ENCODE results near the gene RHBDL1.
A peak's percentile ranks its signal among the peaks of the same experiment; 100 is the strongest.

The RHBDL1 gene

GRCh38 chr16:716200-716568 is 40.7 kb downstream of the RHBDL1 start:
- H3K4me2 ChIP-seq (ENCODE audit: insufficient read depth, low read length, poor library complexity, severe bottlenecking), result peak overlapping the region; percentile 99
- peaks cover 0 to 7% (median 0%) of the 10 kb centered on the region in 3 experiments for H3K27me3 ChIP-seq (ENCODE audit: control insufficient read depth in 3 of 3, insufficient read depth in 3 of 3, low read depth in 1 of 3, low read length in 3 of 3)
- H2BK120ac ChIP-seq (ENCODE audit: low read depth, low read length), result peak overlapping the region; percentile 100
- H2BK12ac ChIP-seq (ENCODE audit: low read length), result peak overlapping the region; percentile 100
- WGBS, 2 donors (ENCODE audit: extremely low coverage in 2 of 2, insufficient read length in 2 of 2, insufficient replicate concordance in 1 of 2), result no CpG with 5 or more reads among the region's 12 CpGs
- H2BK5ac ChIP-seq (ENCODE audit: low read length), result peak overlapping the region; percentile 100
- H4K91ac ChIP-seq (ENCODE audit: low read depth, low read length, poor library complexity), result no peak overlapping the region
- H2AK5ac ChIP-seq (ENCODE audit: low read depth, low read length), result peak overlapping the region; percentile 100
- peak; percentile 84 for DNase-seq (ENCODE audit: low spot score)
- H3K14ac ChIP-seq (ENCODE audit: low read length), result peak overlapping the region; percentile 71
- peaks cover 38% of the 10 kb centered on the region for H3K79me1 ChIP-seq (ENCODE audit: low read depth, low read length)
- peak overlapping the region; percentile 97 for H3K9ac ChIP-seq (ENCODE audit: low read depth, low read length, poor library complexity)
- H4K8ac ChIP-seq (ENCODE audit: low read depth, low read length), result peak overlapping the region; percentile 82
- H3K27ac ChIP-seq (replicated peaks; ENCODE audit: low read length), result peak overlapping the region; percentile 97
- no peaks in the 10 kb centered on the region for H3K9me3 ChIP-seq (replicated peaks in 1 of 2; ENCODE audit: control insufficient read depth in 2 of 2, insufficient read depth in 1 of 2, low read depth in 1 of 2, low read length in 2 of 2)
- H2AFZ ChIP-seq (ENCODE audit: low read length), result no peak overlapping the region
- peak overlapping the region; percentile 62 to 96 for H3K4me3 ChIP-seq (ENCODE audit: low read length in 2 of 2)
- H2BK15ac ChIP-seq (ENCODE audit: low read length), result peak overlapping the region; percentile 100
- H3K36me3 ChIP-seq (replicated peaks in 1 of 2; ENCODE audit: control insufficient read depth in 2 of 2, insufficient read depth in 2 of 2, low read length in 2 of 2), result peaks cover 11 to 28% of the 10 kb centered on the region in 2 donors
- H3K4ac ChIP-seq (ENCODE audit: low read length), result peak overlapping the region; percentile 100
- H3K18ac ChIP-seq (ENCODE audit: low read length), result peak overlapping the region; percentile 100
- H3K4me1 ChIP-seq (ENCODE audit: control insufficient read depth in 2 of 2, insufficient read depth in 1 of 2, low read depth in 1 of 2, low read length in 2 of 2), result peaks cover 44 to 55% of the 10 kb centered on the region in 2 donors
- H3K23ac ChIP-seq (ENCODE audit: low read depth, low read length, poor library complexity), result peak overlapping the region; percentile 89

- peak overlapping the region; percentile 97 for H3K27ac ChIP-seq (replicated peaks; ENCODE audit: low read length)
- DNase-seq (ENCODE audit: low spot score), result no peak
- peaks cover 0 to 7% (median 0%) of the 10 kb centered on the region in 3 experiments for H3K27me3 ChIP-seq (ENCODE audit: control insufficient read depth in 3 of 3, insufficient read depth in 3 of 3, low read depth in 1 of 3, low read length in 3 of 3)
- H3K4me3 ChIP-seq (ENCODE audit: low read length in 2 of 2), result peak overlapping the region; percentile 62 to 96
- peaks cover 38% of the 10 kb centered on the region for H3K79me1 ChIP-seq (ENCODE audit: low read depth, low read length)
- peak overlapping the region; percentile 85 for H3K4ac ChIP-seq (ENCODE audit: low read length)
- H4K91ac ChIP-seq (ENCODE audit: low read depth, low read length, poor library complexity), result peak overlapping the region; percentile 0
- H3K9ac ChIP-seq (ENCODE audit: low read depth, low read length, poor library complexity), result peak overlapping the region; percentile 79
- H3K9me3 ChIP-seq (replicated peaks in 1 of 2; ENCODE audit: control insufficient read depth in 2 of 2, insufficient read depth in 1 of 2, low read depth in 1 of 2, low read length in 2 of 2), result no peaks in the 10 kb centered on the region
- no peak overlapping the region for H2AFZ ChIP-seq (ENCODE audit: low read length)
- H2BK15ac ChIP-seq (ENCODE audit: low read length), result peak overlapping the region; percentile 100
- H3K23ac ChIP-seq (ENCODE audit: low read depth, low read length, poor library complexity), result peak overlapping the region; percentile 83
- peak overlapping the region; percentile 99 for H3K4me2 ChIP-seq (ENCODE audit: insufficient read depth, low read length, poor library complexity, severe bottlenecking)
- H2BK5ac ChIP-seq (ENCODE audit: low read length), result peak overlapping the region; percentile 100
- no peak overlapping the region for H4K8ac ChIP-seq (ENCODE audit: low read depth, low read length)
- H3K36me3 ChIP-seq (replicated peaks in 1 of 2; ENCODE audit: control insufficient read depth in 2 of 2, insufficient read depth in 2 of 2, low read length in 2 of 2), result peaks cover 11 to 28% of the 10 kb centered on the region in 2 donors
- peaks cover 47 to 55% of the 10 kb centered on the region in 2 donors for H3K4me1 ChIP-seq (ENCODE audit: control insufficient read depth in 2 of 2, insufficient read depth in 1 of 2, low read depth in 1 of 2, low read length in 2 of 2)
- peak overlapping the region; percentile 48 for H2BK12ac ChIP-seq (ENCODE audit: low read length)
- peak overlapping the region; percentile 97 for H2BK120ac ChIP-seq (ENCODE audit: low read depth, low read length)
- peak overlapping the region; percentile 11 for H3K14ac ChIP-seq (ENCODE audit: low read length)
- peak overlapping the region; percentile 100 for H2AK5ac ChIP-seq (ENCODE audit: low read depth, low read length)
- no CpG with 5 or more reads among the region's 29 CpGs for WGBS, 2 donors (ENCODE audit: extremely low coverage in 2 of 2, insufficient read length in 2 of 2, insufficient replicate concordance in 1 of 2)
- H3K18ac ChIP-seq (ENCODE audit: low read length), result peak overlapping the region; percentile 95
Measured at GRCh38 chr16:716768-717325, 41.4 kb downstream of the RHBDL1 start.

- Histone ChIP-seq H4K8ac (ENCODE audit: low read depth, low read length) (no peak overlapping the region), H3K4me2 (ENCODE audit: insufficient read depth, low read length, poor library complexity, severe bottlenecking) (peak overlapping the region; percentile 31), H3K79me1 (ENCODE audit: low read depth, low read length) (peaks cover 40% of the 10 kb centered on the region), H4K91ac (ENCODE audit: low read depth, low read length, poor library complexity) (peak overlapping the region; percentile 79), H3K4me3 (ENCODE audit: low read length in 2 of 2) (no peak overlapping the region), H2BK5ac (ENCODE audit: low read length) (peak overlapping the region; percentile 100), H3K27me3 (ENCODE audit: control insufficient read depth in 3 of 3, insufficient read depth in 3 of 3, low read depth in 1 of 3, low read length in 3 of 3) (peaks cover 0 to 5% (median 0%) of the 10 kb centered on the region in 3 experiments), H3K9me3 (replicated peaks in 1 of 2; ENCODE audit: control insufficient read depth in 2 of 2, insufficient read depth in 1 of 2, low read depth in 1 of 2, low read length in 2 of 2) (no peaks in the 10 kb centered on the region), H2AFZ (ENCODE audit: low read length) (no peak overlapping the region), H3K4ac (ENCODE audit: low read length) (peak overlapping the region; percentile 85), H3K18ac (ENCODE audit: low read length) (peak overlapping the region; percentile 98), H3K23ac (ENCODE audit: low read depth, low read length, poor library complexity) (peak overlapping the region; percentile 97), H3K36me3 (replicated peaks in 1 of 2; ENCODE audit: control insufficient read depth in 2 of 2, insufficient read depth in 2 of 2, low read length in 2 of 2) (peaks cover 12 to 28% of the 10 kb centered on the region in 2 donors), H2BK120ac (ENCODE audit: low read depth, low read length) (peak overlapping the region; percentile 87), H2BK12ac (ENCODE audit: low read length) (peak overlapping the region; percentile 75), H2AK5ac (ENCODE audit: low read depth, low read length) (peak overlapping the region; percentile 100), H3K27ac (replicated peaks; ENCODE audit: low read length) (peak overlapping the region; percentile 63), H3K9ac (ENCODE audit: low read depth, low read length, poor library complexity) (peak overlapping the region; percentile 88), H2BK15ac (ENCODE audit: low read length) (peak overlapping the region; percentile 100), H3K14ac (ENCODE audit: low read length) (no peak overlapping the region), H3K4me1 (ENCODE audit: control insufficient read depth in 2 of 2, insufficient read depth in 1 of 2, low read depth in 1 of 2, low read length in 2 of 2) (peaks cover 47 to 60% of the 10 kb centered on the region in 2 donors)
- DNase-seq (ENCODE audit: low spot score), result no peak
- no CpG with 5 or more reads among the region's 32 CpGs for WGBS, 2 donors (ENCODE audit: extremely low coverage in 2 of 2, insufficient read length in 2 of 2, insufficient replicate concordance in 1 of 2)
Measured at GRCh38 chr16:717450-718245, 42.2 kb downstream of the RHBDL1 start.

- Histone ChIP-seq H3K9me3 (replicated peaks in 1 of 2; ENCODE audit: control insufficient read depth in 2 of 2, insufficient read depth in 1 of 2, low read depth in 1 of 2, low read length in 2 of 2) (no peaks in the 10 kb centered on the region), H3K4me3 (ENCODE audit: low read length in 2 of 2) (peak overlapping the region in 1 of 2 donors; percentile 36), H3K27ac (replicated peaks; ENCODE audit: low read length) (peak overlapping the region; percentile 63), H3K9ac (ENCODE audit: low read depth, low read length, poor library complexity) (peak overlapping the region; percentile 63), H3K79me1 (ENCODE audit: low read depth, low read length) (peaks cover 43% of the 10 kb centered on the region), H2AK5ac (ENCODE audit: low read depth, low read length) (peak overlapping the region; percentile 100), H3K18ac (ENCODE audit: low read length) (peak overlapping the region; percentile 24), H2BK120ac (ENCODE audit: low read depth, low read length) (no peak overlapping the region), H3K4me1 (ENCODE audit: control insufficient read depth in 2 of 2, insufficient read depth in 1 of 2, low read depth in 1 of 2, low read length in 2 of 2) (peaks cover 47 to 60% of the 10 kb centered on the region in 2 donors), H2BK12ac (ENCODE audit: low read length) (peak overlapping the region; percentile 95), H3K14ac (ENCODE audit: low read length) (no peak overlapping the region), H4K8ac (ENCODE audit: low read depth, low read length) (no peak overlapping the region), H4K91ac (ENCODE audit: low read depth, low read length, poor library complexity) (no peak overlapping the region), H2BK15ac (ENCODE audit: low read length) (peak overlapping the region; percentile 100), H3K27me3 (ENCODE audit: control insufficient read depth in 3 of 3, insufficient read depth in 3 of 3, low read depth in 1 of 3, low read length in 3 of 3) (peaks cover 0 to 5% (median 0%) of the 10 kb centered on the region in 3 experiments), H3K23ac (ENCODE audit: low read depth, low read length, poor library complexity) (peak overlapping the region; percentile 34), H3K4ac (ENCODE audit: low read length) (peak overlapping the region; percentile 44), H2BK5ac (ENCODE audit: low read length) (peak overlapping the region; percentile 100), H3K4me2 (ENCODE audit: insufficient read depth, low read length, poor library complexity, severe bottlenecking) (no peak overlapping the region), H2AFZ (ENCODE audit: low read length) (no peak overlapping the region), H3K36me3 (replicated peaks in 1 of 2; ENCODE audit: control insufficient read depth in 2 of 2, insufficient read depth in 2 of 2, low read length in 2 of 2) (peaks cover 15 to 31% of the 10 kb centered on the region in 2 donors)
- no CpG with 5 or more reads among the region's 9 CpGs for WGBS, 2 donors (ENCODE audit: extremely low coverage in 2 of 2, insufficient read length in 2 of 2, insufficient replicate concordance in 1 of 2)
- no peak for DNase-seq (ENCODE audit: low spot score)
Measured at GRCh38 chr16:718389-718788, 42.9 kb downstream of the RHBDL1 start.

All from neuronal stem cell (in vitro differentiated cells).